ENCODE measurements around the gene TACC2. TPM values are rescaled to one million over a fixed set of nuclear protein-coding genes. Genes with fewer than 3 reads are reported as not detected.
A peak's percentile ranks its signal among the peaks of the same experiment; 100 is the strongest.
"Not testable (repeated sequence)": the region's sequence is repeated elsewhere in the genome, so short reads cannot be mapped to it uniquely, and the experiment has no call there.

The TACC2 gene
- total RNA-seq, 1 donor: under 0.01 TPM

DNA sequence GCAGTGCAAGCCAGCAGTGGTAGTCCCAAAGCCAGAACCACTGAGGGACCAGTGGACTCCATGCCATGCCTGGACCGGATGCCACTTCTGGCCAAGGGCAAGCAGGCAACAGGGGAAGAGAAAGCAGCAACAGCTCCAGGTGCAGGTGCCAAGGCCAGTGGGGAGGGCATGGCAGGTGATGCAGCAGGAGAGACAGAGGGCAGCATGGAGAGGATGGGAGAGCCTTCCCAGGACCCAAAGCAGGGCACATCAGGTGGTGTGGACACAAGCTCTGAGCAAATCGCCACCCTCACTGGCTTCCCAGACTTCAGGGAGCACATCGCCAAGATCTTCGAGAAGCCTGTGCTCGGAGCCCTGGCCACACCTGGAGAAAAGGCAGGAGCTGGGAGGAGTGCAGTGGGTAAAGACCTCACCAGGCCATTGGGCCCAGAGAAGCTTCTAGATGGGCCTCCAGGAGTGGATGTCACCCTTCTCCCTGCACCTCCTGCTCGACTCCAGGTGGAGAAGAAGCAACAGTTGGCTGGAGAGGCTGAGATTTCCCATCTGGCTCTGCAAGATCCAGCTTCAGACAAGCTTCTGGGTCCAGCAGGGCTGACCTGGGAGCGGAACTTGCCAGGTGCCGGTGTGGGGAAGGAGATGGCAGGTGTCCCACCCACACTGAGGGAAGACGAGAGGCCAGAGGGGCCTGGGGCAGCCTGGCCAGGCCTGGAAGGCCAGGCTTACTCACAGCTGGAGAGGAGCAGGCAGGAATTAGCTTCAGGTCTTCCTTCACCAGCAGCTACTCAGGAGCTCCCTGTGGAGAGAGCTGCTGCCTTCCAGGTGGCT lies 97.7 kb downstream of the TACC2 start:
- DNase-seq (ENCODE audit: low read depth in 2 of 3, low spot score in 2 of 3): no peak

DNA sequence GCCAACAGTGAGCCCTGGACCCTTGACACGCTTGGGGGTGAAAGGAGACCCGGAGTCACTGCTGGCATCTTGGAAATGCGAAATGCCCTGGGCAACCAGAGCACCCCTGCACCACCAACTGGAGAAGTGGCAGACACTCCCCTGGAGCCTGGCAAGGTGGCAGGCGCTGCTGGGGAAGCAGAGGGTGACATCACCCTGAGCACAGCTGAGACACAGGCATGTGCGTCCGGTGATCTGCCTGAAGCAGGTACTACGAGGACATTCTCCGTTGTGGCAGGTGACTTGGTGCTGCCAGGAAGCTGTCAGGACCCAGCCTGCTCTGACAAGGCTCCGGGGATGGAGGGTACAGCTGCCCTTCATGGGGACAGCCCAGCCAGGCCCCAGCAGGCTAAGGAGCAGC lies 98.5 kb downstream of the TACC2 start:
- DNase-seq (ENCODE audit: low read depth in 2 of 3, low spot score in 2 of 3): no peak

DNA sequence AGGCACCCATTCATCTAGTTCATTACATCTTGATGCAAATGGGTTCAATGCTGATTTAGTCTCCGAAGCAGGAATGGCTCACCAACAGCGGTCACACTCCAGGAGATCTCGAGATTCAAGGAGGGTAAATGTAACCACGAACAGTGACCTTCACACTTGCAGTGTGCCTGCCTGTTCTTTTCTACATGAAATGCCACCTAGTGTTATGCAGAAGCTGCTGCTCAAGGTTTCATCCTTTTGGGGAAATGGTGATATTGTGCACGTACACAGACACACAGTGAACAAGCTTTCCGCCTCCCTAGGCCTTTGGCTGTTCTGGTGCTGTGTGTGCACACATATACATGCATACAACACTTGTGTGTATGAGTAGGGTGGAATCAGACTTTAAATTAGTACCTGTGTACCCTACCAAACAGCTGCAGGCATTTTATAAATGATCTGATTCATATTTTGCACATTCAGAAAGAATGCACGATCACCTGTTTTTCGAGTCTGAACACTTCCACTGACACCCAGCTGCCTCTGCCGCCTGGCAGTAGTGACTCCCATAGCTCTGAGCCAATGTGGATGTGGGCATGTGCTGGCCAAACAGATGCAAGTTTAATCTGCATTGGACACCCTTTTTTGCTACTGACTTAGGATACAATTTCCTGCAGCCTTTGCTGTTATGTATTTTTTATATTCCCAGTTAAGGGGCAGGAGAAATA lies 100.5 kb downstream of the TACC2 start:
- no peak for DNase-seq (ENCODE audit: low read depth in 2 of 3, low spot score in 2 of 3)

DNA sequence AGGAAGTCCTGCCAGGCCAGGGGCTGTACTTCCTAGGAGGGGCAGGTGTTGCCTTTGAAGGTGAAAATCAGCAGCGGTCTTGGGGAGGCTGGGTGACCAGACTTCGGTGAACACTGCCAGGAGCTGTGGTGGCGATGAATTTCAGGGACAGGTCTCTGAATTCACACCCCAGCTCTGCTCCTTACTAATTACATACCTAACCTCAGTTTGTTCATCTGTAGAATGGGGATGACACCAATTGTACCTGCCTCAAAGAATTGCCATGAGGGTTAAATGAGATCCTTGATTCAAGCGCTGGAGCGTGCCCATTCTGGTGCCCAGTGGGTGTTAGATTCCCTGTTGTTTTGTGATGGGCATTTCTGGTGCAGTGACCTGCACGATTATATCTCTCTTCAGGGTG lies 102.8 kb downstream of the TACC2 start:
- DNase-seq (ENCODE audit: low read depth in 2 of 3, low spot score in 2 of 3): no peak

DNA sequence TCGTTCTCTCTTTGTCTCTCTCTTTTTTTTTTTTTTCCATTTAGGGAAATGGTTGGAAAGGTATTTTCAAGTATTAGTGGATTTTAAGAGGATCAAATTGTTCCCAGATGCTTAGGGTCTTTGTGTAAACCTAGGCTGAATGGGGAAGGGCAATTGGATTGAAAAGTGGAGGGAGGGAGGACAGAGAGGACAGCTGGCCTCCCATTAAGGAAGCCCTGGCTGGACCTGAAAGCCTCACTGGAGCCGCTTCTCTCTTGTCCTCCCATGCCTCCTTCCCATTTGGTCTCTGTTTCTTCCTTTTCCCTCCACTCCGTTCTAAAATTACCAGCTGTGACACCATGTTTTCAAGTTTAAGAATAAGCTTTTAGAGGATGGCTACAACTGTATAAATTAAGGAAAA lies 104.1 kb downstream of the TACC2 start:
- no peak for DNase-seq (ENCODE audit: low read depth in 2 of 3, low spot score in 2 of 3)

DNA sequence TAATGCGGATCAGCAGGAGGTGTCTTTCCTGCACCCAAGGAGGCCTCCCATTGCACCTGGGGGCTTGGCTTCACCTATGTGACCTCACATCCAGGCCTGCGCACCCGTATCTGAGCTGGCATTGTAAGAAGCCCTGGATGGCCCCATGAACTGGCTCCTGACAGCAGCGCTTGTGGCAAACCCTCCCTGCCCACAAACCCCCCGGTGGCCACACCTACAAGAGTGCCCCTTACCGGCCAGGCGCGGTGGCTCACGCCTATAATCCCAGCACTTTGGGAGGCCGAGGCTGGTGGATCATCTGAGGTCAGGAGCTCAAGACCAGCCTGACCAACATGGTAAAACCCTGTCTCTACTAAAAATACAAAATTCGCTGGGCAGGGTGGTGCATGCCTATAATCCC lies 107.2 kb downstream of the TACC2 start:
- not testable (repeated sequence) for DNase-seq (ENCODE audit: low read depth in 2 of 3, low spot score in 2 of 3)

DNA sequence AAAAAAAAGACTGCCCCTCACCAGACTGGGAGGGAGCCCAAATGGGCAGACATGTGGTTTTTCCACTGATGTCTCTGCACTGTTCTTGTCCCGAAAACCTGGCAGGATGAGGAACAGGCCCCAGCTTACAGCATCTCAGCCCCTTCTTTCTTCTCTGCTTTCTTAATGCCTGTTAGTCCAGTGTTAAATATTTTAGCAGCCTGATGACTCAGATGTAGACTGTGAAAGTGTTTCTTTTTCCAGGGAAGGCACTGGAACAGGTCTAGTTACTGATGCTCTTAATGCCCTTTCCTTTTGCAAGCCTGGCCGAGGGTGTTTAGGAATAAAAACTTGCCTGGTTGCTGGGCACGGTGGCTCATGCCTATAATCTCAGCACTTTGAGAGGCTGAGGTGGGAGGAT lies 107.7 kb downstream of the TACC2 start:
- no peak for DNase-seq (ENCODE audit: low read depth in 2 of 3, low spot score in 2 of 3)

DNA sequence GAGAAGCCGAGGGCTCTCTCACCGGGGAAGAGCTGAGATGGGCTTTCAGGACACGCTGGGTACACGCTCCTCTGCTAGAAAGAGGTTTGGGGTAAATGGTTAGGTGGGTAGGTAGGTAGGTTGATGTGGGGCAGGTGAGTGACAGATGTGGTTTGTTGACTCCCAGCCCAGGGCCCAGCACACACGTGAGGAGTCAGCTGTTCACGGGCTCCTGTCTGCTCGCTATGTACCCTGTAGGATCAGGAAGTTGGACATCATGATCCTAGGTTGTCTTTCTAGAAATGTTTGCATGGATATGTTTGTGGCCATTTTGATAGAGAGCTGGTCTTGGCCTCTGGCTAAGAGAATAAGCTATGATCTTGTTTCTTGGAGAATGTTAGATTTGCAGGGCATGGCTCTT lies 109.0 kb downstream of the TACC2 start:
- no peak for DNase-seq (ENCODE audit: low read depth in 2 of 3, low spot score in 2 of 3)

DNA sequence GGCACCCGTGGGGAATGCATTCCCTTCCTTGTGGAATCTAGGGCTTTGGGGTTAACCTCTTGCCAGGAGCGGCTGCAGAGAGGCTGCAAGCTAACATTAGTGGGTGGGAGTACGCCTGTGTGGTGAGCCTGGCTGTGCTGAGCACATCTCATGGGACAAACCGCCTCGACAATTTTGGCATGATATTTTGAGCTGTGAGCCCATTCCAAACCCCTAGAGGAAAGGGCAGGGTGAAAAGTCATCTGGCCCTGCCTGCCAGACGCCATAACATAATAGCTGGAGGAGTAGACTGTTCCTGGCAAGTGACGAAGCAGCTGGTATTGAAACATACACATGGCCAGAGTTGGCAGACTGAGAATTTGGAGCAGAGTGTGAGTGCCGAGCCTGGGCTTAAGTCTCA lies 110.0 kb downstream of the TACC2 start:
- no peak for DNase-seq (ENCODE audit: low read depth in 2 of 3, low spot score in 2 of 3)

DNA sequence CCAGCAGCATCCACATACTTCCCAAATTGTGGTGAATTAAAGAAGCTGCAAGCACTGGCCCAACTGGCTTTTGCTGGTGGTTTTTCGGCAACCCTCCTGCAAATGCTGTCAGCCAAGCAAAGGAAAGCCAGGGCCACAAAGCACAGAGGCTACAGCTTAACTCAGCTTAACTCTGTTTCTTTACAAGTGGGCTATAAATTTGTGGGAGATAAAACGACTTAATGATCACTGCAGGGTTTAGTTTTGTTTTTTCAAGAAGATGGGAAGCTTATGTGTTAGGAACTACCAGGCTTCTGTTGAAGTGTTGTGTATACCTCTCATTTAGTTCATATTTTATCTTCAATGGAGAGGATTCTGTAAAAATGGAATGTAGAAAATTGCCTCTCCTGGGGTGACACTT lies 110.6 kb downstream of the TACC2 start:
- no peak for DNase-seq (ENCODE audit: low read depth in 2 of 3, low spot score in 2 of 3)

DNA sequence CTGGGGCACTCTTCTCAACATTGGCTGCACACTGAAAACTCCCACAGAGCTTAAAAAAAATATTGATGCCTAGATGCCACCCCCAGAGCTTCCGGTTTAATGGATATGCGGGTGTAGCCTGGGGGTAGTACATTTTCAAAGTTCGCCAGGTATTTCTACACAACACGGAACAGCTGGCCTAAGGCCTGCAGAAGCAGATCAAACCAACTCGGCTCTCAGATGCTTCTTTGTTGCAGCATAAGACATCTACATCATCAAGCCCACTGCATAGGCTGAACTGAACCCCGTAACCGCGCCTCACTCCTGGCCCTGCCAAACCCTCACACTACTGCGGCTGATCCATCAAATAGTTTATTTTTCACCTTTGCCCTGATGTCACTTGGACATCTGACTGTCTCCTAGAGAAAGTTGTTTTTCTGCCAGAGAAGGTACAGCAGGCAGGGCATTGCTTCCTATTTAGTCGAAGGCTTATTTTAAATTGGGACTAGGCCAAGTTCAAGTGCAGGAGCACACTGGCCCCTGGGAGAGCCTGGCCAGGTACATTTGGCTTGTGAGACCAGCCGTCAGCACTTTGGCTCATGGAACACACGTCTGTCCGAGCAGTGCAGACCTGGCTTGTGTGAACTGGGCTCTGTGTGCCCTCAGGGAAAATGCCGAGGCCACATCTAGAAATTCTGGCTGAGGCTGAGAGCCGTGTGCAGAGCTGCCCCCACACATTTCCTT lies 113.3 kb downstream of the TACC2 start:
- no peak for DNase-seq (ENCODE audit: low read depth in 2 of 3, low spot score in 2 of 3)

DNA sequence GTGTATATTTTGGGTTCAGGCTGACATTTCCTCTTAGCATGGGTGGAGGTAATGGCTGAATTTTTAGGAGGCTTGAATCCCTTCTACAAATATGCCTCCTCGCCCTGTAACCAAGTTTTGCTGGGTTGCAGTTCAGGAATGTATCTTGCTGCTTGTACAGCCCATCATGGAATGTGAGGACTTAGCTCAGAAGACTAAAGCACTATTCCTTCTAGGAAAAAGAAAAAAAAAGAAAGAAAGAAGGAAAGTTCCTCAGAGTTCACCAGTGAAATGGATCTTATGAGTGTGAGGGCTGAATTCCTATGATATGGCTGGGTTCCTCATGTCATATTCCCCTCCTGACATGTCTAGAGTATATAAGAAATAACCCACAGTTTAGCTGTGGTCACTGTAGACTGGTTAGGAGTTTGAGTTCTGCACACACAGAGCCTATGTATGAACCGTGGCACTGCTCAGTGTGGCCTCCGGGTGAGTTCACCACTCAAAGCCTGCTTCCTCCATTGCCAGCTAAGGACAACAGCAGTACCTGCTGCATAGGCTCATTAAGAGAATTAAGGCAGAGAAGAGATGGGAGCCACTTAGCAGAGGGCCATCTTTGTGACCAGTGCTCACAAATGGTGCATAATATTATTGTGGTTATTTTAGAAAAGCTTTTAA lies 114.0 kb downstream of the TACC2 start:
- DNase-seq (ENCODE audit: low read depth in 2 of 3, low spot score in 2 of 3): no peak

DNA sequence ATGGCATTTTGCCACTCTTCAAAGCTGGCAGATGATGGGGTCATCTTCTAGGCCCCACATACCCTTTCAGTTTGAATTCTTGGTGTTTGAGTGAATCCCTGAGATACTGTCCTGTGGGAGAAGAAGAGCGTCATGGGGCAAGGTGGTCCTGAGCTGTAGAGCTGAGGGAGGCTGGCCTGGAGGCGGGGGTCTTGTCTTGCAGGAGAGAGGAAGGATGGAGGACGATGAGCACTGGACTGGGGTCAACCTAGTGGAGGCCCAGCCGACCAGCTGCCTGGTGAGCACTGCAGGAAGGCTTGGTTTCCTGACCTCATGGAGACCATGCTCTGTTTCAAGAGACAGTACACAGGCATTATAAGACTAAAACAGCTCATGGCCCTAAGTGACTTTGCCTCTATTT lies 114.6 kb downstream of the TACC2 start:
- no peak for DNase-seq (ENCODE audit: low read depth in 2 of 3, low spot score in 2 of 3)

DNA sequence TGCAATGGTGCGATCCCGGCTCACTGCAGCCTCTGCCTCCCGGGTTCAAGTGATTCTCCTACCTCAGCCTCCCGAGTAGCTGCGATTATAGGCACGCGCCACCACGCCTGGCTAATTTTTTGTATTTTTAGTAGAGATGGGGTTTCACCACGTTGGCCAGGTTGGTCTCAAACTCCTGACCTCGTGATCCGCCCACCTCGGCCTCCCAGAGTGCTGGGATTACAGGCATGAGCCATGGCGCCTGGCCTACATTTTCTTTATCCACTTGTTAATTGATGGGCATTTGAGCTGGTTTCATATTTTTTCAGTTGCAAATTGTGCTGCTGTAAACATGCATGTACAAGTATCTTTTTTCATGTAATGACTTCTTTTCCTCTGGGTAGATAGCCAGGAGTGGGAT lies 119.8 kb downstream of the TACC2 start:
- DNase-seq (ENCODE audit: low read depth in 2 of 3, low spot score in 2 of 3): not testable (repeated sequence)

DNA sequence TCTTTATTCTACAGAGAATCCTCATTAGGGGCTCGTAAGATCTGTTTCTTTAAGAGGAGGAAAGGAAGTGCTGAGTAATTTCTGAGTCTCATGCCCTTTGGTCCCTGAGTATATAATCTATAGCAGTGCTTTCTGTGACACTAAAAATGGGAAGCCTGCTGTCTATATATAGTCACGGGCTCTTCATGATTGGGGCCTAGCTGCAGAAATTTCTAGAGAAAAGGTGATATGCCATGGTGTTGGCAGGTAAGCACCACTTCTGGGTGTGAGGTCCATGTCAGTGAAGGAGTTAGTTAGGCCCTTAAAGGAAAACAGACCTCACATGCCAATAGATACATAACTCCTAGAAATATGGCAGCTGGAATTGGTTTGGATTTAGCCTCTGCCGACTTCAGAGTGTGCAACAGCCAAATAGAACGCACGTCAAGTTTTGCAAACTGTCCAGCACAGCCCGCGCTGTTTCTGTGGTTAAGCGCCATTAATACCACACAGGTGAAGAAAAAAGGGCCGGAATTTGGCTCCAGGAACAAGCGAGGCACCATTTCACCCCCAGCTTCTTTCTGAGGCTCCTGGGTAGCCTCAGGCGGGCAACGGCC lies 123.2 kb downstream of the TACC2 start:
- DNase-seq (ENCODE audit: low read depth in 2 of 3, low spot score in 2 of 3): no peak

DNA sequence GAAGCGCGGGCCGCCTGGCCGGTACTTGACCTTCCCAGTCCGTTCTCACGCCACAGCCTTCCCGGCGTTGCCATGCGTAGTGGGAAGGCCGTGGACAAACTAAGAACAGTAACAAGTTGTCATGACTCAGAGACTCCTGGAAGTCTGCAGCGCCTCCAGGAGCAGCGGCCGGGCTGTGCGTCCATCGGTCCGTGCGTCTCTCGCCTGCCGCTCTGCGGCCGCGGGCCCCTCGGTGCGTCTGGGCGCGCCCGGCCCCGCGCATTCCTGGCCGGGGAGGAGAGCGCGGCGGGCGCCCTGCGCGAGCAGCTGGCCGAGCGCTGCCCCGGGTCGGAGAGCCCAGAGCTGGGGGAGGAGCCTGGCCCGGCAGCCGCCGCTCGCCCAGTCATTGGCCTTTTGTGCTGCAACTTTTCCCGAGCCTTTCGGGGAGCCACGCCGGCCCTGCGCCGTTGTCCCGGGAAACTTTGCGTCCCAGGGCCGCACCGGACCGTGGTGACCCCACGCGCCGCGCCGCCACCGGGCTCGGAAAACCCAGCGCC lies 123.7 kb downstream of the TACC2 start:
- peak in 2 of 3 donors; percentile 8 to 14 for DNase-seq (ENCODE audit: low read depth in 2 of 3, low spot score in 2 of 3)

DNA sequence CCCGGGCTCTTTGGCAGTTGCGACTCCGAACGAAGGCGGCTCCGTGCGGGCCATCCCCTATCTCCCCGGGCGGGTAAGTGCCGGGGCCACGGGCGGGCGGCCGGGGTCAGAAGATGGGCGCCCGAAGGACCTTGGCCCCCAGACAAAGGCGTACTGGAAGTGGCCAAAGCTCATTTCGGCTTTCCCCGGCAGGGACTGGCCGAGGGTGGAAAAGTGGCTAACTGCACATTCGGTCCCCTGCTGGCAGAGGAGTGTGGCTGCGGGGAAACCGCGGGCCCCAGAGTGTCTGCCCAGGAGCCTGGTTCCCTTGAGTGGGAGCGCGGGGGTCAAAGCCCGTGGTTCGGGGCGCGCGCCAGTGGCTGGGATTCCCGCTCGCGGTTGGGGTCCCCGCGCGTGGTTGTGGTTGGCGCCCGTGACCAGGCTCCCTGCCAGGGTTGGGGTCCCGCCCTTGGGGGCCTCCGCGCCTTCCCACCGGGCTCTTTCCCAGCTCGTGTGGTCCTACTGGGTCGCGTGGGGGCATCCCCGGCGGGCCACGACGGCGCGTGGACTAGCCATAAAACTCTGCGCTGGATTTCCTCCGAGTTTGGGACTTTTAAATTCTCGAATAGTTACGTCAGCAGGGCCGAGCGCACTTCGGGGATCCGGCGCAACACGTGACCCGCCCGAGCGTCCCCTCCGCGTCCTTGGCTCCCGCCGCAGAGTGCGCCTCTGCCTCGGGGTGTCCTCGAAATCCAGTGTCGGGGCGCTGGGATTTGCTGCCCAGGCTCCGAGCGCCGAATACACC lies 124.4 kb downstream of the TACC2 start:
- peak in 2 of 3 donors; percentile 14 to 43 for DNase-seq (ENCODE audit: low read depth in 2 of 3, low spot score in 2 of 3)

DNA sequence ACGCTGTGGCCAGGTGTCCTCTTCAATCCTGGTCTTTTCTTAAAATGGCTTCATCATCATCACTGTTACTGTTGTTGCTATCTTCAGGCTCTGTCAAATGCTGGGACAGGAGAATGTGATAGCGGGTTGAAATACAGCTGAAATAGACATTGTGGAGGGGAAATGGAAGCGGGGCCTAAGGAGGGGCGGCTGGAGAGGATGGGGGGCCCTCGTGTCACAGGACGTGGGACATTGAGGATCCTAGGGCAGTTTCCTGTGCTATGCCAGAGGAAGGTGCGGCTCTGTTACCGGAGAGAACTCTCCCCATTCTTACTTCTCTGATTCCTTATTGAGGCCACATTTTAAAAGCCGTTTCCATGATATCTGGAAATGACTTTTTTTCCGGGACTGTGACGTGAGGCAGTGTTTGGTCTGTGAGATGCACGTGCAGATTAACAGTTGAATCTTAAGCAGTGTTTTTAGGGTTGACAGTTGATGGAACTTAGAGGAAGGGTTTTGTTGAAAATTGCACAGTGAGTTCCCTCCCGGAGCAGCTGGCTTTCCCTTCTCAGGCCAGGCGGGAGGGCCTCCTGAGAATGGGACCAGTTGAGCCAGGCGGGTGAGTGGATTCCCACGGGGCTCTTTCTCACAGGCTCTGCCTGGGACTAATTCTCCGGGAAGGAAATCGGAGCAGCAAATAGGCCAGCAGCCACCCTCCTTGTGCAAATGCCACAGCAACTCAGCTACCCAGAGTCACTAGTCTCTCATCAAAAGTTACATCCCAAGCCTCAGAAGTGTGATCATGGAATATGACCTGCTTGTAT lies 125.2 kb downstream of the TACC2 start:
- DNase-seq (ENCODE audit: low read depth in 2 of 3, low spot score in 2 of 3): no peak

DNA sequence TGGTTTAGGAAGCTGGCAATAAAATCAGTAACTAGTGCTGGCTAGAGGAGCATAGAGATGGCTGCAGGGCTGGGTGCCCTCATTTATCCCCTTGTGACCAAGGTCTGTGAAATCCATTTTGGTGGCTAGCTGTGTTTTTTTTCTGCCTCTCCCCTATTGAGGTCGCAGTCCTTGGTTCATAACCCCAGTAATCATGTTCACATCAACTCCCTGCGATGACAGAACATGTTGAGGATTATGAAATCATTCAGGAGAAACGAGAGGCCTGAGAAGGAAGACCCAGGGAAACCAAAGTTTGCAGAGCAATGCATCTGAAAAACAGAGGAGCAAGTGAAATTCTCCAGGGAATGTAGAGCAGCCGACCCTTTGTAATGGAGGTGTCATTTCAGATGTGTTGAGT lies 126.9 kb downstream of the TACC2 start:
- no peak for DNase-seq (ENCODE audit: low read depth in 2 of 3, low spot score in 2 of 3)
